CD4-positive, alpha-beta T cell treated with Interleukin-6 at 100 ng/mL for 8 hours (primary cell): ENCODE measurements around the gene CCDC187.

Source experiments
- DNase-seq: peaks from one replicate; pipeline ENCODE4 v3.0.0-alpha.2; 2020; ENCODE audit warnings: mixed read lengths, low spot score

The CCDC187 gene

DNA sequence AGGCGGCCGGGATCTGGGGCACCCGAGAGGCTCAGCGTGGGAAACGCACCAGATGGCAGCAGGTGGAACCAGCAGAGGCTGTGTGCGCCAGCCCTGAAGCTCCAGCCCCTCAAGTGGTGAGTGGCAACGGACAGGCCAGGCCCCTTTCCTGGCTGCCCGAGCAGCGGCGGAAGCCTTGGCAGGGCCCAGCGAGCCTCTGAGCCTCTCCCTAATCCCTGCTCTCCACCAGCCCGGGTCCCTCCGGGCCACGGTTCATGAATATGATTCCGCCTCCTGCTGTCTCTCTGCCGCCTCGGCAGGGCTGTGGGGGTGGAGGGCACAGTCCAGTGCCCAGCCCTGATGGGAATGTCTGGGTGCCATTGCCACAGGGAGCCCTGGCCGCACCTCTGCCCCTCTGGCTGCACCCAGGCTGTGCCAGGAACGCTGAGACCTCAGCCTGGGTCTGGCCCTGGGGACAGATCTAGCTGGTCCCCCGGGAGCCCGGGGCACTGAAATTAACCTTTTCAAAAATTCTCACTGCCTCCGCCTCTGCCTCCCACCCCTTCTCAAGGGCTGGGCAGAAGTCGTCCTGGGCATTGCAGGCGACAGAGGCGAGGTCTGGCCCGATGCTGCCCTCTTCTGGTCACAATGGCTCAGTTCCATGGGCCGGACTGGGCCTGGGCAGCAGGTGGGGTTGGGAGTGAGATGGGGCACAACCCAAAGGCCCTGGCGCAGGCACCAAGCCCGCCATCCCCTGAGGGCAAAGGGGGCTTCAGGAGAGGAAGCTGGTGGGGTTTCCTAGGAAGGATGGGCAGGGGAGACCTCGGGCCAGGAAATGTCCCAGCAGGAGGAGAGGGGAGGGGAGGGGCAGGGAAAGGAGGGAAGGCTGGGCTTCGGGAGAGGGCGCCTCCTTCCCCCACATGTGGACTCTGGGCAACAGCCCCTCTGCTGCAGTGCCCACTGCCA is 20.3 kb downstream of the CCDC187 start:
- DNase-seq: peak; percentile 65

DNA sequence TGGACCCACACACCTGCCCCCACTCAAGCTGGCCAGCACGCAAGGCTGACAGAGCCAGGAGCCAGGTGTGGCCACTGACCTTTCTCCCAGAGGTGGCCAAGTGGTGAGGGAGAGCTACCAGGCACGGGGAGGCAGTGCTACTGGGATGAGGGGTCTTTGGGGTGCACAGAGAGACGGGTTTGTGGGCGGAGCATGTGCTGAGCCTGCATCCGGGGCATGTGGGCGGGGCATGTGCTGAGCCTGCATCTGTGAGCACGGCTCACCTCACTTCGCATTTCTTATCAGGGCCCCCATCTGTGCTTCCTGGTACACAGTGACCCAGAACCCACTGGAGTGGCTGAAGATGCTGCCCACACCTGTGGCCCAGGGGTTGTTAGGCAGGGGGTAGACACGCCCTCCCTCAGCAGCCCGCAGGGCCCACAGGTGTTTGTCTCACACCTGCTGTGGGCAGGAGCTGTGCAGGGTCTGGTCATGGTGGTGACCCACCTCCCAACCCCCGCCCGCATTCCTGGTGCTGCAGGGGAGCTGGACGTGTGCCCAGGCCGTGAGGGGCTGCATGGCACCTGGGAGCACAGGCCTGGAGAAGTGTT is 21.5 kb downstream of the CCDC187 start:
- DNase-seq: no peak

DNA sequence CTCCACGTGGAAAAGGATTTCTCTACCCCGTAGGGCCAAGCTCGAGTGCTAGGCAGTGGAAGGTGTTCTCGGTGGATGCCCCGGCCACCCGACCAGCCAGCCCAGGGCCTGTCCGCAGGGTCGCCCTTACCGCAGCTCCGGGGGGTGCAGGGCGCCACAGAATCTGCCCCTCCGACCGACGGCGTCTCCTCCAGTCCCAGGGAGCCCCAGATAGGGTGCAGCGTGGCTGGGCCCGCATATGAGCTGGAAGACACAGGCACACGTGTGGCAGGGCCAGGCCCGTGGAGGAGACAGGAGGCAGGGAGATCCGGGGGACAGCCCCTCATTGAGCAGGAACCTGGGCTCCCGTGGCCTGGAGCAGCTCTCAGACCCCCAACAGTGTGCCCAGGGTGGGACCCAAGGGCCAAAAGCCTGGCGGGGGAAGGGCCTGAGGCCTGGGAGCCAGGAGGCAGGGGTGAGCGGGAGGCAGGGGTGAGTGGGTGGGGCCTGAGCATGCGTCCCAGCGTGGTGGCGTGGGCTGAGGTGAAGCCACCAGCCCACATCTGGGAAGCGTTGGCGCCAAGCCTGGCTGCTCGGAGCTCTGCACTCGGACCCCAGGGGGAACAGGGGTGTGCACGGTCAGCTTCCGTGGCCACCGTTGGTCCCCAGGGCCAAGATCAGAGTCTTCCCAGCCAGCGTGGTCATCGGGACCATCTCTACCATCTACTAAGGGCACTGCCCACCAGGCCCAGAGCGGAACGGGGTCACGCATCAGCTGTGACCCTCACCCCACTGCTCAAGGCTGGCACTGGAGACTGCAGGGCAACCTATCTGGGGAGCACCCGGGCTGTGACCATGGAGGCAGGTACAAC is 22.2 kb downstream of the CCDC187 start:
- no peak for DNase-seq

GRCh38 chr9:136280535-136281315 is 23.2 kb downstream of the CCDC187 start:
- no peak for DNase-seq

- DNase-seq: no peak
Observed at GRCh38 chr9:136279471-136279870, 24.4 kb downstream of the CCDC187 start.

DNA sequence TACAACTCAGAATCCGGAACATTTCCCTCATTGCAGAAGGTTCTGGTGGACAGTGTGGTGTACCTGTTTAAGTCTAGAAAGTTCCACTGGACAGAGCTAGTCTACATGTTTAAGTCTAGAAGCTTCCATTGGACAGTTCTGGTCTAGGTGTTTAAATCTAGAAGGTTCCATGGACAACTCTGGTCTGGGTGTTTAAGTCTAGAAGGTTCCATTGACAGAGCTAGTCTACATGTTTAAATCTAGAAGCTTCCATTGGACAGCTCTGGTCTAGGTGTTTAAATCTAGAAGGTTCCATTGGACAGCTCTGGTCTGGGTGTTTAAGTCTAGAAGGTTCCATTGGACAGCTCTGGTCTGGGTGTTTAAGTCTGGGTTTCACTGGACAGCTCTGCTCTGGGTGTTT is 25.0 kb downstream of the CCDC187 start:
- DNase-seq: no peak

GRCh38 chr9:136278221-136278620 is 25.7 kb downstream of the CCDC187 start:
- no peak for DNase-seq

GRCh38 chr9:136277746-136278145 is 26.1 kb downstream of the CCDC187 start:
- no peak for DNase-seq

DNA sequence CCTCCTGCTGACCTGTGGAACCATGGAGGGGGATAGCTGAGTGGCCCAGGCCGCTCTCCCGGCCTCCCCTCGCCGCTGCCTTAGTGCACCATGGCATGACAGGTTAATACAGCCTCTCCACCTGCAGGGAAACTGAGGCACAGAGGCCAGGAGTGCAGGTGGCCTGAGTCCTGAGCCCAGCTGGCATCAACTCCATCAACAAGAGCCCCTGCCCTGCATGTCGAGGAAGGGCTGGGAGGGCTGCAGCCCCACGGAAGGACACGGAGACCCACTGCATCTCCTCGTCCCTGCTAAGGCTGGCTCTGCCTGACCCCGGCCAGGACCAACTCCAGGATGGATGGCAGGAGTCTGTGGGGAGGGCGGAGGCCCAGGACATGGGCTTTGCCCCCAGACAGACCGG is 27.2 kb downstream of the CCDC187 start:
- DNase-seq: no peak

DNA sequence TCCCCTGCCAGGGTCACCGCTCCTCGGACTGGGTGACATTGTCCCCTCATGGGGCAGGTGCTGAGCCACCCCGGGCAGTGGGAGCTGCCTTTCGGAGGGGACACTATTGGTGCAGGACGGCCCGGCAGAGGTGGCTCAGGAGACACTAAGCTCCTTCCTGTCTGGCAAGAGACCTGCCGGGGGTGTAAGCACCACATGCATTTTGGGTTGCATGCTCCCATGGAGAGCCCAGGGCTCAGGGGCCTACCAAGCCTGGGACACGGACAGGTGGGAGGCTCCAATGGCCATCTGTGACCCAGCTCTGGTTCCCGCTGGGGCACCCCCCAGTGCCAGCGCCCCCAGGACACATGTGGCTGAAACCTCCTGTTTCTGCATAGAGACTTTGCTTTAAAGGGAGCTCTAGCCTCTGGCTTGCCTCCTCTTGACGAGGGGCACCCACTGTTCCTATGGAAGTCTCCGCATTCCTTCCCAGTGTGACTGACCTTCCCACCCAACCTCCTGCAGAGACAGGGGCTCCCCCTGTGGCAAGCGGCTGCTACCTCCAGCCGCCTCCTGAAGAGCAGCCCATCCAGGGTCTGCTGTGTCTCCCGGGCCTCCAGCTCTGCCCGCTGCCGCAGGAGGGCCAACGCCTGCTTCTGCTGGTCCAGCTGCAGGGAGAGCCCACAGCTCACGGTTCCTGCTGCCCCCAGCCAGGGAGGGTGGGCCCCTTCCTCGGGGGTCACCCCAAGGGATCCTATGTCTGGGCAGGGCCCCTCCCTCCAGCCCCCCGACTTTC is 28.1 kb downstream of the CCDC187 start:
- DNase-seq: no peak

DNA sequence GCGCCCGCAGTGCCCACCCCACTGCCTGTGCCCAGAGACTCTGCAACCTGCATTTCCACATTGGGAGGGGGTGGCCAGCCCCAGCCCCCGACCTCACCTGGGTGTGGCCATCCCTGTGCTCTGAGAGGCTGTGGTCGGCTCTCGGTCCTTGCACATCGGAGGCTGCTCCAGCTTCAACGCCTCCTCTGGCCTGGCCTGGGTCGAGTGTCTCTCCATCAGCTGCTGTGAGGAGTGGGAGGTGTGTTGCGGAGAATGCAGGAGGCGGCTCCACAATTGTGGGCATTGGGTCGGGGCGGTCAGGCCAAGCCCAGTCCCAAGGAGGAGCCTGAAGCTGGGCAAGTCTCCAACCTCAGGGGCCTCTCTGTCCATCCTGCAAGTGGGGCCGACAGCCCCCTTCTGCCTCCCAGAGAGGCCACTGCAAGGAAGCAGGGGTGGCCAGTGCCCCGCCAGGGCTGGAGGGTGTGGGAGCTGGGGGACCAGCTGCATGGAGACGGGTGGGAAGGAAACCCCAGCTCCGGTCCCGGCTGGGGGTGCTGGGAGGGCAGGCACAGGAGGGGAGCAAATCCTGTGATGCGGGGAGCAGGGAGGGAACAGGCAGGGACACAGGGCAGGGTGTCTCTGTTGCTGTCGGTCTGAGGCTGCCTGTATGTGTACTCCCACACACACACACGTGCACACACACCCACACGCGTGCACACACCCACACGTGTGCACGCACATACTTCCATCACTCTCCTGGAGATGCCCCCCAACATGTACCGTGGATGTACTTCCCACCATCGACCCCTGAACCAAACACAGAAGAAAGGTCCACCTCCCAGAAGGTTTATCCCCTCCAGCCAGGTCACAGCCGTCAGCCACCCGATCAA is 28.9 kb downstream of the CCDC187 start:
- DNase-seq: no peak

DNA sequence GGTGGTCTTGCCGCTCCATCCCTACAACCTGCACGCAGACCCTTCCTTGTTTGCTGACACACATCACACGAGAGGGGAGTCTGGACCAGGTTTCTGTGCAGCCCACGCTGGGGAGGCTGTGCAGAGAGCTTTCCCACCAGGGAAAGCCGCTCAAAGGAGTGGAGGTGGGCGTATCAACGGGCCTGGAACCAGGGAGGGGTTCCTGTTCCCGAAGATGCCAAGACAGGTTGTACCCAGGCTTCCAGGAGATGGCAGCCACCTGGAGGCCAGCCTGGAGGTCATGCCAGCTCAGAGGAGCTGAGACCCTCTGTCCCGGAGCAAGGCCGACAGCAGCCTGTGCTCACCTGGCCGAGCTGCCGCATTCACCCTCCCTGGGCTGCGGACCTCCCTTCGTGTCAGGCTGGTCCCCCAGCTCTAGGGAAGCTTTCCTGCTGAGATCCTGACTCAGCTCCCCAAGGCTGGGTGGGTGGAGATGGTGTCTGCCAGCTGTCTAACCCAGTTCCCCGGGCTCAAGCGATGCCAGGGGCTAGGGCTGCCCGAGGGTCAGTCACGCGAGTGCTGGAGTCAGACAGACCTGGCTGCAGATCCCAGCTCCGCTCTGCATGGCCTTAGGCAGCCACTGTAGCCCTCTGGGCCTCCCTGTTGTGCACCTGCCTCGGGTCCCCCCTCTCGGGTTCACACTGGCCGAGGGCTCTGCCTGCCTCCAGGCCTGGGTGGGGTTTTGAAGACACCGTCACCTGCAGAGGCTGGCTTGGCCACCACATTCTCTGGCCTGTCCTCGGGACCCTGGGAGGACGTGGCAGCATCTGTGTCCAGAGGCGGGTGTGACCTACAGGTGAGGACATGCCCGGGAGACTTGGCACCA is 29.7 kb downstream of the CCDC187 start:
- no peak for DNase-seq

- no peak for DNase-seq
Observed at GRCh38 chr9:136273244-136273865, 30.5 kb downstream of the CCDC187 start.

DNA sequence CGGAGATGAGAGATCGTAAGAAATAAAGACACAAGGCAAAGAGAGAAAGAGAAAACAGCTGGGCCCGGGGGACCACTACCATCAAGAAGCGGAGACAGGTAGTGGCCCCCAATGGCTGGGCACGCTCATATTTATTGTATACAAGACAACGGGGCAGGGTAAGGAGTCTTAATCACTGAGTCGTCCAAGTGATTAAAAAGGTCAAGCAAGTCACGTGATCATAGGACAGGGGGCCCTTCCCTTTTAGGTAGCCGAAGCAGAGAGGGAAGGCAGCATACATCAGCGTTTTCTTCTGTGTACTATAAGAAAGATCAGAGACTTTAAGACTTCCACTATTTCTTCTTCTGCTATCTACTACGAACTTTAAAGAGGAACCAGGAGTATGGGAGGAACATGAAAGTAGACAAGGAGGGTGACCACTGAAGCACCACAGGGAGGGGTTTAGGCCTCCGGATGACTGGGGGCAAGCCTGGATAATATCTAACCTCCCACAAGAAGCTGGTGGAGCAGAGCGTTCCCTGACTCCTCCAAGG is 33.7 kb downstream of the CCDC187 start:
- DNase-seq: no peak

DNA sequence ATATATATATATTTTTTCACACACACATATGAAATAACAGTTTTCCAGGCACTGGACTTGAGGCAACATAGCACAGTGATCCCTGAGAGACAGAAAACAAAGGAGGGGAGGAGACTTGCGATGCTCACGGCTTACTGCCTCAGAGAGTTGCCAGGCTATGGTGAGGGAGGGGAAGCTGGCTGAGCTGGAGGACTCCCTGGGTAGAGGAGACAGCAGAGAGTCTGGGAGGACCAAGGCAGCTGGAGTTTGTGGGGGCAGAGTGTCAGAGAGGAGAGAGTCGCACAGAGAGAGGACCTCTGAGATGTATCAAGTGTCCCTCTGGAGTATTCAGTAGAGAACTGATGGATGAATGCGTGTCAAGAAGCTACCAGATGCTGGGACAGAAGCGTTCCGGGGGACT is 35.2 kb downstream of the CCDC187 start:
- no peak for DNase-seq

DNA sequence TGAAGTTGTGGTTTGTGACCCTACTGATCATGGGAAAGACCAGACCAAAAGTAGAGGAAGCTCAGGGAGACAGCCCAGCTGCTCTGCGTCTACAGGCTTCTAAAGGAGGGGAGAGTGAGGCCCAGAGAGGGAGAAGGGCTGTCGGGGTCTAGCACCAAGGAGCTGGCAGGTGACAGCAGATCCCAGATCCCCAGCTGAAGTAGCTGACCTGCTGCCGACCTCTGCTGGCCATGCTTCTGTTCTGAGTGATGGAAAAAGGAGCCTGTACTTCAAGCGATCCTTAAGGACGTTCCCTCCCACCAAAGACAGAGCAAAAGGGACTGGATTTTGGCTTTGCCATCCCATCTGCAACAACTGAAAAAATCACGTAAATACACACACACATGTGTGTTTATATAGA is 35.6 kb downstream of the CCDC187 start:
- DNase-seq: no peak

DNA sequence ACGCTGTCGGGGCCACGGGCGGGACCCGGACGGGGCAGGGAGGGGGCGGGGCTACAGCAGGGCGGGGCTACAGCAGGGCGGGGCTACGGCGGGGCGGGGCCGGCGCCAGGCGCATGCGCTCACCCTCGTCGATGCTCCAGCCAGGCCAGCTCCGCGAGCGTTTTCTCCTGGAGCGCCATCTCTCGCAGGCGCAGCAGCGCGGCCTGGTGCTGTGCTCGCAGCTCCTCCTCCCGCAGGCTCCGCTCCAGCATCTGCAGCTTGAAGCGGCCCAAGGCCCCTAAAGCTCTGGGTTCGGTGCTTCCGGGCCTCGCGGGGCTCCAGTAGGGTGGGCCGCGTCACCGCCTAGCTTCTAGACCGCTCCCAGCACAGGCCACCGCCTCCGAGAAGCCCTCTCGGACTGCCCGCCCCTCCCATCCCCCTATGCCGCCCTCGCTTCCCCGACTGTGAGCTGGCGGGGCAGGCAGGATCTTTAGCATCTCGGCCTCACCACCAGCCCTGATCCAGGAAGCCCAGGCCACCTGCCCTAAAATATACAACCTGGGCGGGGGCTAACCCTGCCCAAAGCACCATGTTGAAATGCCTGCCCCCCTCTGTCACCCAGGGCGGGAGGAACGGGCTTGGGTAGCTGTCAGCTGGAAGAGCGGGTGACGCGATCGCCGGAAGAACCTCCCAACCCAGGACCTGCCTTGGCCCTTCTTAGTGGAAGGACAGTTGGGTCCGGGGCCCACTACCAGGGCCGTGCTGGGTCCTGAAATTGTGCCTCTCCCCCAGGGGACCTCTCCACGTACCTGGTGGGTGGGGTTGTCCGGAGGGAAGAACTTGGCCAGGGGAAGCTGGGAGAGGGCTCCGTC is 36.4 kb downstream of the CCDC187 start:
- peak; percentile 85 for DNase-seq
